HG03045 (cell line): ENCODE results near the gene TENM3.

ENCODE experiments used
- ATAC-seq: cut with Tn5 transposase; IDR thresholded peaks from one replicate; pipeline ENCODE4 v1.9.1; 2021; ENCODE audit warnings: mild to moderate bottlenecking, moderate library complexity; ENCODE audit not compliant: unreplicated experiment

TENM3 gene

DNA sequence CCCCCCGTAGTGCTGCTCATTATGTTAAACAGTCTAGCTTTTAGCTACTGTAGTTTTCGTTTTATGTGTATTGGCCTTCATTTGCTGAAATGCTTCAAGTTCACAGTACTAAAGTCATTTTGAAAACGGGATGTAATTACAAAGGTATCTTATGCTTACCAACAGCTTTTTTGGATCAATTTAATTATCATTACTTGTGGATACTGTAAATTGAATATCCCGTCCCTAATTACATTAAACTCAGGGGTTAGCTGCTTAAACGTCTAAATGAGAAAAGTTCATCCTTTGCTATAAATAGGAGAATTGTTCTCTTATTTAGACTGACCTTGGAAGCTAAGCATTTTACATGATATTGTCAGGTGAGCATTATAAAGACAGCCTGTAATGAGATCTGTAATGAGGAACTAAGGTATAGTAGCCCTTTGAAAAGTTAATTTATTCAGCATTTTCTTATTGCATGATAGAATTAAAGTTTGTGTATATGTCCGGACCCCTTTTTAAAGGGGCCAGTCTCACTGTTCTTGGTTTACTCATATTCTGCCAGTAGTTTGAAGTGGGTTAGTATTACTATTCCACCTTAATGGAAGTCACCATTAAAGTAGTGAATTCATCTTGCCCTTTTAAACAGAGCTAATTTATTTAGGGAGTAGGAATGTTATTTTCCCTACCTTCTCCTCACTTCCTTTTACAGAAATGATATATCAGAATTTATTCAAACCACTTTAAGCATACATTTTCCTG lies 252.6 kb downstream of the TENM3 start:
- no peak for ATAC-seq

DNA sequence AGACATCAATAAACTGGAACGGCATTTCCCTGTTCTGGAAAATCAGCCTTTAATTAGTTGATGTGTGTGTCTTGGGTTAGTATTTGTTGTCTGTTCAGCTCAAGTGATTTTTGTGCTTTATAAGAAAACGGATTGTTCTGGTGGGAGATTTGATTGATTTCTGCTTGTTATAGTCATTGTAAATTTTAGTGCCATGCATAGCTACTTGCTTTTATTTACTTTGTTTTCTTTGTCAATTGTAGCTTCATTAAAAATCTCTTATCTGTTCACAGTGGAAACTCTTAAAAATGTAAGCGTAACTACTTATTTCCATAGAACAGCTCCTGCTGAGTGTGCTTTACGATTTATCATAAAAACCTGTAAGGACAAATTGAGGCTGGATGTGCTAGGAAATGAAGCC lies 253.2 kb downstream of the TENM3 start:
- ATAC-seq = no peak

DNA sequence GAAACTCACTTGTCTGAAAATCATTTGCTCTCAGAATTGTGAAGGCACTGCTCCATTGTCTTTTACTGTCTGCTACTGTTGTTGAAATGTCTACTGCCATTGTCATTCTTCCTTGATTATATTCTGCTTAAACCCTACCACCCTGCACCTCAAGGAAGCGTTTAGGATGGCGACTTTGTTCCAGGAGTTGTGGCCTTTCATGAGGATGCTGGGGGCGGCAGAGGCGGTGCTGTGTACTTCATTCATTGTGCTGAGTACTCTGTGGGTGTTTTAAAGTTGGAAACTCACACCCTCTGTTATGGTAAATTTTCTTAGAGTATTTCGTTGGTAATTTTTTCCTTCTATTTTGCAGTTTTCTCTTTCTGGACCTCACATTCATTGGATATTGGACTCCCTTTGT lies 258.9 kb downstream of the TENM3 start:
- no peak for ATAC-seq

DNA sequence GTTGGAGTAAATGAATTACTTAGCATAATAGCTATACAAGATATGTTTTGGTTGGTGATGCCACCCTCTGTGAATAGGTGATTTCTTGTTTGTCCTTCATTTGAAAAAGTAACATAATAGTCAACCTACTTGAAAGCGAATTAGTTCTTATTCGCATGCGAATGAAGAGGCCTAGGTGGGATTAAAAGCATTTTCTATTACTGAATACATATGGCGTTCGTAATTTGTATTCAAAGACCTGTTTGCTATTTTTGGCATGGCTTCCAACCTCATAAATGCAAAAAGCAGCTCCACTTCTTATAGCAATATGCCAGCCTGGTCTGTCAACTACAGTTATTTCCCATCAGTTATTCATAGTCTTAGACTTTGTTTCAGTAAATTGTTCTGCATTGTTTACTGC lies 261.3 kb downstream of the TENM3 start:
- ATAC-seq = no peak

DNA sequence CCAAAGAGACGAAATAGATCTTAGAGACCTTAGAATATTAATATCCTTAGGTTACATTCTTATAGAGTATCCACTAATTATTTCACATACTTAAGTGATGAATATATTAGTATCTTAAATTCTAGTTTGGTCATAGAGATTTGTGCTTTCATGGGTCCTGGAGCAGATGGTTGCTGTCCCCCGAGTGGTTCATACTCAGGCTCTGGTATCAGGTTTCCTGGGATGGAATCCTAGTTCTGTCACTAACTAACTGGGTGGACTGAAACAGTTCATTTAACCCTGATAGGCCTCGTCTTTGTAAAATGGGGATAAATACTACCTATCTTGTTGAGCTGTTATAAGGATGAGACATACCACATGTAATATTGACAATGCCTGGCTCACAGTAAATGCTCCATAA lies 264.6 kb downstream of the TENM3 start:
- ATAC-seq = no peak

DNA sequence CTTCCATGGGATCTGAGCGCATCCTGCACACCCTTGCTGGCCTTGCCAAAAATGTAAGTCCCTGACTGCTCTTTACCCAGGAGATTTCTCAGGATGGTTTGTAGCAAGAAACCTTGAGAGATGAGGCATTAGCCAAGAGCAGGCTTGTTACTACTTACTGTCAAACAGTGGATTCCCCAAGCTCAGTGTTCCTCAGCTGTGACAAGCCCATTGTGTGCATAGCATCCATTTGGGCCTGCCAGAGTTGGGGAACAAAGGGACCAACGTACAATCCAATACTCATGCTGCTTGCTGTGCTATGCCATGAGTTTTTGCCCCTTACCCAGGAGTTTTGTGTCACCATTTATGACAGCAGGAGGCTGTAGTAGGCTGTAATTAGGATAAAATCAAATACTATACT lies 267.6 kb downstream of the TENM3 start:
- no peak for ATAC-seq

DNA sequence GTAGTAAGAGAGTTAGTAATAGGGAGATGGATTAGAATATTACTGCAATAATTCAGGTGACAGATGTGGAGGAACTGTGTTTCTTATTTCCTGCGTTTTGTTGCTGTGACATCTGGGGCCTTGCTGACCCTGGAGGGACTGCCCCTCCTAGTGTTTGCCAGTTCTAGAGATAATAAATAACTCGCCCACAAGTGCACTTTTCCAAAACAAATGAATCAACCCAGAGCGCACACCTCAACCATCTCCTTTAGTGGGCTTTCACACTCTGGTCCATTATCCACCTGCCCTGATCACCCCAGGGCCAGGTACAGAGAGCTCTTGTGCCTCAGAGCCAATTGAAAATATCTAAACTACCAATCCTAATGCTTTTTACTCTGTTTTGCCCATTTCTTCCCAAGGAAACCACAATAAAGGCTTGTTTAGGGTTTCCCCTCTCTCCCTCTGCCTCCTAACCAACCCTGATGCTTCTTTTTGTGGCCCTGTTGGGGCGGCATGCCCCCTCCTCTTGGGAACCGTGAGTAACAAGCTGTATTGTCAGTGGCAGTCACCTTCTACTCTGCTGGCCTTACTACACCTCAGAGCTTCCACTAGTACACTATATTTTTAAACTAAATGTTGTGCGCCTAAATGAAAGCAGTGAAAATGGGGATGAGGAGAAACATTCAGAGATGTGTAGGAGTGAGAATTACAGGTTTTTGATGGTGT lies 270.5 kb downstream of the TENM3 start:
- no peak for ATAC-seq

DNA sequence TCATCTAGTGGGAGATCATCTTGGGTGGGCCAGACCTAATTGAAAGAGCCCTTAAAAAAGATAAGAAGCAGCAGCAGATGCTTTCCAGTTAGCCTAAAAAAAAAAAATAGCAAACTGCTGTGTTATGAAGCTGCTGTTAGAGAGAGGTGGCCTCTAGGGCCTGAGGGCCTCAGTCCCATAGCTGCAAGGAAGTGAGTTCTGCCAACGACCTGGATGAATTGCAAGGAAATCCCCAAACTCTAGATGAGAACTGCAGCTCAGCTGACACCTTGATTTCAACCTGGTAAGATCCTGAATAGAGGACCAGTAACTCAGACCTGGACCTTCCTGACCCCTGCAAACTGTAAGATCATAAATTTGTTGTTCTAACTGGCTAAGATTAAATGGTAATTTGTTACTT lies 275.2 kb downstream of the TENM3 start:
- no peak for ATAC-seq

DNA sequence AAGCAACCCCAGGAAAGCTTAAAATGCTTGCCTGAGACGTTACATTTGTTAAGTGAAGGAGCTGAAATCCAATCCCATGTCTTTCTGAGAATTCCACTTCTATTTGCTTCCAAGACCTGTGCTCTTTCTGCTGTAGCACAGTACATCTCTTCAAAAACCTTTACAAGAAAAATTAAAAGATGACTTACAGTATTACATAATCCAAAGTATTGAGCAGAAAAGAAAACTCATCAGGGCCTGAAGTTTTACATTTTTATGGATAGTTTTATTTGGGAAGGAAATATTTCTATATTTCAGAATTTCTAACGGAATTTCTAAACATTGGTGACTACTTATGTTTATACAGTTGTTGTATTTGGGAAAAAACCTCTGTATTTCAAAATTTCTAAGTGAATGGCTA lies 276.3 kb downstream of the TENM3 start:
- no peak for ATAC-seq

DNA sequence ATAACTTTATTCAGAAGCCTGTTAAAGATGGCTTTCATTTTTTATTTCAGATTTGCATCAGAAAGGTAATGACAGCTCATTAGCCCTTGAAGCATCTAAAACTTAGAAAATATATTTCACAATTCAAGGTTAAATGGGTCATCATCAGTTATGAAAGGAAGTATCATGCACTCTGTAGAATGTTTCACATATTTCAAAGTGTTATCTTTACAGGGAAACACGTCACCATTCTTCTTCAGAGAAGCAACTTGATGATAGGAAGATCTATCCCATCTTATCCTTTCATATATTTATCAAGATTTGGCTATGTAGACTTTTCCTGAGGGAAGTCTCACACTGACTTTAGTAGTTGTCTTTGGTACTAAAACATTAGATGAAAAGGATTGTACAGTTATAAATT lies 277.8 kb downstream of the TENM3 start:
- no peak for ATAC-seq

DNA sequence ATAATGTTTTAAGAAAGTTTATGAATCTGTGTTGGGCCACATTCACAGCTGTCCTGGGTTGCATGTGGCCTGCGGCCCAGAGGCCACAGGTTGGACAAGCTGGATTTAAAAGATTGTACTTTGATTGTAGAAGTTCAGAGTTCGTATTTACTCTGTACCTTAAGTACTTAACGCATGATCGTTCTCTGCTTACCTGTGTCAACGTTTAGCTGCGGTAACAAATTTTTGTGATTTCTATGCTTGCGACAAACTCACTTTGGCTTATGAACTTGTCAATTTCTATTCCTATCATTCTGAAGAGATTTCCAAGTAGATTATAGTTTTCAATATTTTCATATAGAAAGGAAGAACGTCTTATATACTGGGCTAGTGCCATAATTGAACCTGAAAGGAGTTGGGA lies 285.6 kb downstream of the TENM3 start:
- ATAC-seq = no peak

DNA sequence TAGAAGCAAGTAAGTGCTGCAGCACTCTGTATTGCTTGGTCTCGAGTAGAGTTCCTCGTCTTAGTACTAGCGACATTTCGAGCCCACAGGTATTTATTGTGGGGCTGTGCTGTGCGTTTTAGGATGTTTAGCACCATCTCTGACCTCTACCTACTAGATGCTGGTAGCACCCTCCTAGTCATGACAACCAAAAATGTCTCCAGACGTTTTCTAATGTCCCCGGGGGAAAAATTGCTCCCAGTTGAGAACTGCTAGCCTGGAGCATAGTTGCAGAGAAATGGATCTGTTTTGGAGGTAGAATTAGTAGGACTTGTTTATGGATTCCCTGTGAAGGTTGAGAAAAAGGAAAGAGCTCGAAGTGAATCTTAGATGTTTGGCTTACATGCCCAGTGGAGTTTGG lies 287.2 kb downstream of the TENM3 start:
- ATAC-seq = no peak

DNA sequence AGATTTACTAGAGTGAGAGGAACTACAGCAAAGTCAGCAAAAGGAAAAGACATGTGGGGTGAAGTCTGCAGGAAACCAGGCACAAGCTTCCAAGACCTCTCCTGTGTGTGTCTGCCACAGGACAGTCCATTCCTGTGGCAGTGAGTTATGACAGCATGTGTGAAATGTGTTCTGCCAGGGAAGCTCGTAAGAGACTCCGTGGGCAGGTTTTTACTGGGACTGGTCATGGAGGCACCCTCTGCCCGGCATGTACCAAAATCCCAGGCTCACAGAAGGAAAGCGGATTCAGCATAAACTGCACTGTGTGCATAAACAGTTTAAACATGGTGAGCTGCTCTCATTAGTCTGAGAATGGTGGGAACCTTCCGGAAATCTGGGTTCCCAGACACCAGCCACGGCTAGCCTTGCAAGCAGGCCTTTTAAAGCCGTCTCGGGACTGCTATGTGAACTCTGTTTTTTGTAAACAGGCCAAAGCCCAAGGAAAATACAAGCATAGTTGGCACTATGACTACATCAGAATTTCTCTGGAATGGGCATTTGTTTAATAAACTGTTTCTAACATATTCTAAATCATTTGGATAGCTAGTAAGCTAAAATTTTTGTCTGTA lies 288.5 kb downstream of the TENM3 start:
- ATAC-seq = no peak

DNA sequence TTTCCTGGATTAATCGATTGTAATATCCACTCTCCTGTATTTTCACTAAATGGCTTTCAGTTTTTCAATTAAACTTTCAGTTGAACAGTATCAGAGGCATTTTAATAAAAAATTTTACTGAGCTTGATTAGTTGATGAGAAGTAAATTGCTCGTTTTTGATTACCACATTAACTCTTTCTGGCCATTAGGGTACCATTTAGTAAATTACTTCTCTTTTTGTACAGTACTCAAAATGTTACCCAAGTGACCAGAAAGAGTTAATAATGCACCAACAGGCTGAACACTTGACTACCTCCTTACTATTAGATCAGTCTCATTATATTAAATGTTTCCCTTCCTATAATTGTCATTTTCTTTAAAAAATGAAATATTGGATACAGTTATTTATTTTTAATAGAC lies 289.2 kb downstream of the TENM3 start:
- ATAC-seq = no peak

DNA sequence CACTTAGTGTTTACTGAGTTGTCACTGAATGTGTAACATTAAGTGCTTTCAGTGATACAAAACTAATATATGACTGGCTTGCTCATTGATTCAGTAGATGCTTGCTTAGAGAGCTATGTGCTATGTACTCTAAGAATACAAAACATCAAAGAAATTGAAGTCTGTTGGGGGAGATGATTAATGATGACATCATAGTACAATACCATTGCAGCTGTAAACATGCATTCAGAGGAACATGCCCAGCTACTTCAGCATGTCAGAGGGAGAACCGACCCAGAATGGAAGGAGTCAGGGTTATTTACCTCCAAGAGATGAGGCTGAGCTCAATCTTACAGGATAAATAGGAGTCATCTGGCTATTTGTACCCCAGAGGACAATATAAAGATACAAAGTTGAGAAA lies 290.8 kb downstream of the TENM3 start:
- no peak for ATAC-seq

DNA sequence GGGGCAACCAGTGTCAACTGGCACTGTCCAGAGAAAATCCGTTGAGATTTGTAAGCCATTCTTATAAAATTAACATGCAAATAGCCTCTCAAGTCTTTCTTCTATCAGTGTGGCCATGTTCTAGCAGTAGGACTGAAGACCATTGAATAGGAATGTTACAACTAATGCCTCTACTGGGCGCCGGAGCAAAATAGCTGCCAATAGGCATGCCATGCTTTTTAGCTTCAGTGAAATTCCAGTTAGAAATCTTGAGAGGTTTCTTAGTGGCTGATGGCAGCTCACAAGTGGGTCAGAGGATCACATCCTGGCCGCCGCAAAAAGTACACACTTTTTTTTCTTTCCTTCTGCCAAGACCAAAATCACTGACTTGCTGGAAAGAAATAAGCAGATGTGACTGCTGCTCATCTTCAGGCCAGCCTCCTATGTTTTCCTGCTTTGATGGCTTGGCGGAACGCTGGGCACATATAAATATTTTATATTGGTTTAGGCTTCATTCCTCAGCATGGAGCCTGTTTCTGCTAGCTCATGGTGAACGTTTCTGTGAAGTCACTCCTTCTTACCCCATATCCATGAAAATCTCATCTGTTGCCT lies 293.1 kb downstream of the TENM3 start:
- no peak for ATAC-seq

DNA sequence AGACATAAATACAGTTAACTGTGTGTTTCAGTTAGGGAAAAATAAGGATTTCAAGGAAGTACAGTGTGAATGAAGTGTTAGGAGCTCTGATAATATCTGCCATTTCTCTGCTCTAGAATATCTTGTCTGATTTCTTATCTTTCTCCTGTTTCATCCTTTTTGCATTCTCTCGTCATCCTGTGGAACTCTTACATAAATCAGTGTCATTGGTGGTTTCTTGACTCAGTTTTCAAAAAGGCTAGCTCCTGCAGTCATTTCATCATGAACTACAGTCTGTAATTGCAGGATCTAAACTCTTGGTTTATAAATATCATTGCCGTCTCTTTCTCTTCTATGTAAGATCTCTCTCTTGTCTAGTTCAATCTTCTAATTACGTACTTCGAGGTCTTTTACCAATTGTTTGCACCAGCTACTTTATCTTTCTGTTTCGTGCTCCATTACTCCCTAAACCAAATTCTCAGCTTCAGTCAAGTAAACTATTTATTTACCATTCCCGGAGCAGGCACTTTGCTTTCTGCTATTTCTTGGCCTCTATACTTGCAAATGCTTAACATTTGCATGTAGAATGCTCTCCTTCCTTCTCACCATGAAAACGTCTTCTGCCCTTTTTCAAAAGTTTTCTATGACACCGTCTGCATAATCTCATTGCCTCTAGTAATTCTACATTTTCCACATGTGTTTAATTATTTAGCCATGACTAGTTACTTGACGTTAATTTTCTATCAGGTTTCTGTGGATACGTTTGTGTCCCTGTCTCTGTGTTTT lies 294.0 kb downstream of the TENM3 start:
- ATAC-seq = no peak

DNA sequence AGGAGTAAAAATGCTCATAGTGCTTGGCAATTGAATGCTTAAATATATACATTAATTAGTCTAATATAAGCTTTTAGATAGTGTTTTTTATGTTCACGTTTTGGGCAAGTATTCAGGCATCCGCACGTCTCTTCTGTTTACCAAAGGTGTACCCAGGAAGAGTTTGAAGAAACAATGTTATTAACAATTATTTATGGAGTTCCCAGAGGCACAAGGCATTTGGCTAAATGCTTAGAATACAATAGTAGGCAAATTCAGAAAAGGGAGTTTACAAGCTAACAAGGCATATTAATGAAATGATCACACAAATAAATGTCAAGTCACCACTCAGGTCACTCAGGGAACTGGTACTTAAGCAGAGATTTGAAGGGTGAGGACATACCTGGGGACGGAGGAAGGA lies 294.8 kb downstream of the TENM3 start:
- no peak for ATAC-seq

DNA sequence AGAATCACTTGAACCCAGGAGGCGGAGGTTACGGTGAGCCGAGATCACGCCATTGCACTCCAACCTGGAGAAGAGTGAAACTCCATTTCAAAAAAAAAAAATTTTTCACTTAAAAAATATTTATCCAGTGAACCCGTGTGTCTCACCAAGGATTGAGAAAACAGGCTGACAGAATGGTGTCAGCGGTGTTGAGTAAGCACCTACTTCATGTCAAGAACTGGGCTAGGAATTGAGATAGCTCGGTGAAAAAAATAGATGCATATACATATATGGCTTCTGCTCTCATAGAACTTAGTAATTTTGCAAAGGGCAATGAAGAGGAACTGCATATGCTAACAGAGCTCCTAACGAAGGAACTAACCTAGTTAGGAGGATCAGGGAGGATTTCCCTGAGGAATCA lies 297.3 kb downstream of the TENM3 start:
- no peak for ATAC-seq

DNA sequence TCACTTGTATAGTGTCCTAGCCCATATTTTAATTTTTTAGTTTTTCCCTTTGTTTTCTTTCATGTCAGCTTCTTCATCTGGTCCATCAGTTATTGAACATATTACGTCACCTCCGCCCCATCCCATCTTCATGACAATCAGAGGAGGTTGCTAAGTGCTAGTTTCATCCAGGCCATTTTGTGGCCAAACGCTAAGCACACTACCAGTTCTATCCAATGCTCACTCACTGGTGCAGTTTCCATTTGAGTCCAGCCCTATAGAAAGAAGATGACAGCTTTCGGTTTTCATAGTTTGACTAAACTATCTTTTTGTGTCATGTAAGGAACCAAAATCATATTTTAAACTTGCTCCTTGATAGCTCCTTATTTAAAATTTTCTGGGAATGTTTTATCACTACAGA lies 304.2 kb downstream of the TENM3 start:
- peak; percentile 100 for ATAC-seq

DNA sequence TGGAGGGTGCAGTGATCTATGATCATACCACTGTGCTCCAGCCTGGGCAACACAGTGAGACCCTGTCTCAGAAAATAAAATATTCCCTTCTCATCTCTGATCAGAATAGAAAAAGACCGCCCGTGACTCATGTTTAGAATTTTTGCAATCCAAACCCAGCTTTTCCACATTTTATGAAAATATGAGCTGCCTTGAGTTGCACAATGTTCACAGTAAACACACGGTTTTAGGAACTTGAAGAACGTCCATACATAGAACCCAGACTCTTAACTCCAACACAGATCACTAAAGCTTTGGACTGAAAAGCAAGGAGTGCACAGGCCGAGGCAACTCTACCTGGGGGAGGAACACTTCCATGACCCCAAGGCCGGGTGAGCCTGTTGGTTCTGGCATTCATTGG lies 305.0 kb downstream of the TENM3 start:
- ATAC-seq = no peak
